Activated T-cell treated with anti-CD3 and anti-CD28 coated beads for 24 hours (primary cell): ENCODE results near the gene CAPN8.

ENCODE experiments used
- DNase-seq: peaks from one replicate; pipeline ENCODE4 v3.0.0-alpha.2; 2020; ENCODE audit warnings: low read depth

The CAPN8 gene

DNA sequence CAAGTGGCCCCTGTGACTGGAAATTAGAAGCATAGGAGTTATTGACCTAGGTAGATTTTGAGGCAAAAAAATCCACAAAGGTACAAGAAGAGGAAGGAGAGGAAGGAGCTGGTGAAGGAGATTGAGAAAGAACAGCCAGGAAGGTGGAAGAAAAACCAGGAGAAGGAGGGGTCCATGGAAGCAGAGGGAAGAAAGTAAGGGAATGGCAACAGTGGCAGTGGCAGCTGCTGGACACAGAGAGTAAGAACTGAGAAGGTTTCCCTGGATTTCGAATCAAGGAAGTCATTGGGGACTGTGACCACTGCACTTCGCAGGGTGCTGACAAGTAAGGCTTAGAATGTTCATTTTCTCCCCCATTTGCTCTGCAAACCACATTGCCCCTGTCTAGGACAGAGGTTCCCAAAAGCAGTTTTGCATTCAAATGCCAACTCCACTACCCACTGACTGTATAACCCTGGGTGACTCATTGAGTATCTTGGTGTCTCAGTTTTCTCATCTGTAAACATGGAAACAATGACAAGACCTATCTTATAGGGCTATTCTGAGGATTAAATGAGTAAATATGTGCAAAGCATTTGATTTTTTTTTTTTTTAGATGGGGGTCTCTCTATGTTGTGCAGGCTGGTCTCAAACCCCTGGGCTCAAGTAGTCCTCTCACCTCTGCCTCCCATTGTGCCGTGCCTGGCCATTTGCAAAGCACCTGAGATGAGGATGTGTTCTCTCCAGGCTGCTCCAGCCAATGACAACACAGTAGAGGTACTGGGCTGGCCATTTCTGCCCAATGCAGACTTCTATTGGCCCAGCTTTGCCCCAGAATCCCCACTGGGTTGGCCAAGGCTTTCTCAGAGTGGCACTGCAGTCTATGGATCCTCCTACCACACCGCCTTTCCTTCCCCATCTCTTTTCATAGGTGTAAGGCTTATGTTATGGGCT is 37.5 kb upstream of the CAPN8 start:
- no peak for DNase-seq

DNA sequence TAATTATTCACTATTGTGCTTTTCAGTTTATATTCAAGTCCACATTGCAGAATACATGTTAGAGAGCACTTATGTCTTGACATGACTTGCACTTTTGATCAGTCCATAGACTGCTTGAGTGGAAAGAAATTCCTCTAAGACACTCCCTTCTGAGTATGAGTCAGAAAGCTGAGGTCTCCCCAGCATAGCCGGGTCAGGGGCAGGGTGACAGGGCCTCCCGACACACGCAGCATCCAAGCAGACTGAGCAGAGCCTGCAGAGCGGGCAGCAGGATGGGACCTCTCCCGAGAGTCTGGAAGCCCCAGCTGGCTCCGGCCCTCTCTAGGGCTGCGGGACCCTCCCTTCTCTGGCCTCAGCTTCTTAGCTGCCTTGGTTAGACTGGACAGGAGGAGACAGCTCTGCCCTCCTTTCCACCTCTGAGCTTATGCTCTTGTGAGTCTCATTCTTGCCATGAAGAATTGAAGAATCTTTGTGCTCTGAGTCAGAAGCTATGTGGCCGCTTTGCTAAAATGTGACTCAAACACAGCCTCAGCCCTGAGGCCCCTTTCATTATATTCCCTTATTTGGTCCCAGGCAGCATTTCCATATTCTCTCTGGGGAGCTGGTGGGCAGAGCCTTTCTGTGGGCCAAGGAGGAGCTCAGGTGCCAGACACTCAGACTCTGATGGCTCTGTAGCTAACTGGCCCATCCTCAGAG is 35.6 kb upstream of the CAPN8 start:
- no peak for DNase-seq

GRCh38 chr1:223700388-223700918 is 35.0 kb upstream of the CAPN8 start:
- DNase-seq: no peak

DNA sequence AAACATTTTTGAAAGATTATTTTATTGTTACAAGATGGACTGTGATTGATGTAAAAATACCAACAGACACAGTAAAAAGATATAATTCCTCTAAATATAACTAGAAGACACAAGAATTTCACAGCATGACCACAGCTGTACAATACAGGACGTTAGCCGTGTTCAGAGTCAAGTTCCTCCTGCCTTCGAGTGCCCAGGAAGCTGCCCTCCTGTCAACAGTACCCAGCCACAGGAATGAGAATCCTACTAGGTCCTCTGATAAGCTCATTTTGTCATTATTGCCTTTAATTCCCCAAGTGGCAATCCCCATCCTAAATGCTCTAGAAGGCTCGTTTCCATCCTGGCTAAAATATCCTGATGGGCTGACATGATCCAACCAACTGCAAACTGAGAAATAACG is 30.4 kb upstream of the CAPN8 start:
- DNase-seq: no peak

DNA sequence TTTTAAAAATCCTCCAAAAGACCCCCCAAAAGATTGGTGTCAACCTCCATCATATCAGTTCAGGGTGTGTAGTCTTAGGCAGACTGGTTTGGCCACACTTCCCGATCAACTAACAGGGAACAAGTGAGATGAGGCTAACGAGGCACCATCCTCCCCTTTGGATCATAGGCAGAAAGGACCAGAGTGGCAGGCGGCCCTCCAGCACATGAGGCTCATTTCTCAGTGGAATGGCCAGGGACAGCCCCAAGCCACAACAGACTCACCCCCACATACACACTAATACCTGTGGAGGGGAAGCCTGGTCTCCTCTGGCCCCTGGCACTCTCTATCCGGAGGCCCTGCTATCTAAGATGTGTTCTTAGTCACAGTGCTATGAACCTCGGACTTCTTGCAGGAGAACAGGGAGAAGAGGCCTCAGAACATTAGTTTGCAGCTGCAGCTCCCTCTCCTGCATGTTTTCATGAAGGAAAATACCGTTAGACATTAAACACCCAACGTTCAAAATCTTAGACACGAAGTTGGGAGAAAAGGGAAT is 29.6 kb upstream of the CAPN8 start:
- DNase-seq: no peak

DNA sequence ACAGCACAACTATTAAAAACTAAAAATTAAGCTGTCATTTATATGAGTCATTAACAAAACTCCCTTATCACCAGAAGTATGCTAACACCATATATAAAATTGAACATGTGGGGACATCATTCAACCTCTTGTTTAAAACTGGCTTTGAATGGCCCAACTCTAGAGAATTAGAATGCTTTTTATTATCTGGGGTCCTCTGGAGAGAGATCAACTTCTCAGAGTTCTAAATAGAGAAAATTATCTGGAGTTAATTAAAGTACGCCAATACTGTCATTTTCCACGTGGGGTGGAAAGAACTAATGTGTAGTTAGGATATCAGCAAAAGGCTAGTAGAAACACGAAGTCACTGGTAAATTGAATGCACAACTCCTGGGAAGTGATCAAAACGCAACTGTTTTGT is 25.6 kb upstream of the CAPN8 start:
- no peak for DNase-seq

DNA sequence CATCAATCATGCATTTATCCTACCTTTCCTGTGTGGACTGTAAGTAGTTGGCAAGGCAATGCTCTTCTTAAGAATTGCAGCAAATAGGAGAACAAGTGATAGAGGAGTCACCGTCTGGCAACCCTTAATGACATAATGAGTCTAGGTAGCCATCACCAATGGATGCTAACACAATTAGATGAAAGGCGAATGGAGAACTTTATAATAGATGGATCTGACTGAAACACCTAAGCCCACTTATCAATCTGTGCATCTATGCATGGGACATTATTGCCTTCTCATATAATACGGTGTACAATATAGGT is 18.9 kb upstream of the CAPN8 start:
- no peak for DNase-seq

DNA sequence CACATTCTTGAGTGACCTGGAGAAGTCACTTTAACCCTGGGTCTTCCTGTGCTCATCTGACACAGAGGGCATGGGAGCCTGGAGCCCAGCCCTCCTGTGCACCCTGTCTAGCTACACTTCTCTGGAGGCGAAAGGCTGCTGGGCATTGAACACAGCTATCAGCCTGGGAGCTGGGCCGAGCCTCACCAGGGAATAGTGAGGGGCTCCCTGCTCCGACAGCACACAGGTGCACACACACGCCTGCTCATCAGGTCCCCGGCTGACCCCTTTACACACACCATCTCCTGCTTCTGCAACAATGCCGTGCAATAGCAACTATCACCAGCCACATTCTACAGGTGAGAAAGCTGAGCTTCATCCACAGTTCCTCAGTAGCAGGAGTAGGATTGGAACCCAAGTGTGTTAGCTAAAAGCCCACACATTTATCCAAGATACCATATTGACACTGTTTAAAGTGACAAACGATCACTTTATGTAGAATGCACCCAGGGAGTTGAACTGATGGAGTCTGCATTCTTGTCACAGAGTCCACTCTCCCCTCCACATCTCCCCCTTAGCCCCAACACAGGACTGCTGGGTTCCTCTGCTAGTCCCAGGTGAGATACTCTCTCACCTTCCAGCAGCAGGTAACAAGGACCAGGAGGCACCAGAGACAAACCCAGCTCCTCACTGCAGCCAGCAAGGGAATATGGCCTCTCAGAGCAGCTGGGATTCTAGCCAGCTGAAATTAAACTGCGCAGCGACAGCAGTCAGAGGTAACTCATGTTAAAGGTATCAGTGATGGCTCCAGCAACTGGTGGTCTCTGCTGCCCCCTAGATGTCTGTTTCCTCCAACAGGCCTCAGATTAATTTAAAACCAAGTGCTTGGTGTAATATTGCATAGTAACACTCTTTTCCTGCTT is 18.3 kb upstream of the CAPN8 start:
- DNase-seq: peak; percentile 38

DNA sequence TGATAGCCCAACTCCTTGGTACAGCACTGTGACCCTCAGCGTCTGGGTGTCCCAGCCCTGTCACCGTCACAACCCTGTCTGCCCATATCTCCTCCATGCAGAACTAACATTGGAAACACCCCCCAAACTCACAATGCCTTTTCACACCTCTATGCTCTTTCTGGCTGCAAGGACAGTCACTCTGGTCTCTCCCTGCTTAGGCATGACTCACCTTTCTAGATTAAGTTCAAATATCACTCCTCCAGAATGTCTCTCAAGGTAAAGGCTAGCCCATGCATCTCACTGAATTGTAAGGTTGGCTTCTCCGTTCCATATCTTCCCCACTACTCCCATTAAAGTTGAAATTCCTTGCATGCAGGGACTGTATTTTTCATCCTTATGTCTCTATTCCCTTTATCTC is 17.0 kb upstream of the CAPN8 start:
- no peak for DNase-seq

DNA sequence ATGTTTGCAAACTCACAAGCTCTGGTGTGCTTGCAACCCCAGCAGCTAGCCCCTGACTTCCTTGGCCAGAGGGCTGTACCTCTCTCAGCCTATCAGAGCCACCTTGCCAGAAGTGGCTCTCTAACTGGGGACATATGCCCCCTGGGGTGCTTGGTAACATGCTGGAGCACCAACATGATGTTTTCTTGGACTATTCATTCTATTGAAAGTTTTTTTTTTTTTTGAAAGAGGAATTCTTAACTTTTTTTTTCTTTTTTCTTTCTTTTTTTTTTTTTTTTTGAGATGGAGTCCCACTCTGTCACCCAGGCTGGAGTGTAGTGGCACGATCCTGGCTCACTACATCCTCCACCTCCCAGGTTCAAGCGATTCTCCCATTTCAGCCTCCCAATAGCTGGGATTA is 14.7 kb upstream of the CAPN8 start:
- no peak for DNase-seq

GRCh38 chr1:223678841-223679240 is 13.3 kb upstream of the CAPN8 start:
- no peak for DNase-seq

DNA sequence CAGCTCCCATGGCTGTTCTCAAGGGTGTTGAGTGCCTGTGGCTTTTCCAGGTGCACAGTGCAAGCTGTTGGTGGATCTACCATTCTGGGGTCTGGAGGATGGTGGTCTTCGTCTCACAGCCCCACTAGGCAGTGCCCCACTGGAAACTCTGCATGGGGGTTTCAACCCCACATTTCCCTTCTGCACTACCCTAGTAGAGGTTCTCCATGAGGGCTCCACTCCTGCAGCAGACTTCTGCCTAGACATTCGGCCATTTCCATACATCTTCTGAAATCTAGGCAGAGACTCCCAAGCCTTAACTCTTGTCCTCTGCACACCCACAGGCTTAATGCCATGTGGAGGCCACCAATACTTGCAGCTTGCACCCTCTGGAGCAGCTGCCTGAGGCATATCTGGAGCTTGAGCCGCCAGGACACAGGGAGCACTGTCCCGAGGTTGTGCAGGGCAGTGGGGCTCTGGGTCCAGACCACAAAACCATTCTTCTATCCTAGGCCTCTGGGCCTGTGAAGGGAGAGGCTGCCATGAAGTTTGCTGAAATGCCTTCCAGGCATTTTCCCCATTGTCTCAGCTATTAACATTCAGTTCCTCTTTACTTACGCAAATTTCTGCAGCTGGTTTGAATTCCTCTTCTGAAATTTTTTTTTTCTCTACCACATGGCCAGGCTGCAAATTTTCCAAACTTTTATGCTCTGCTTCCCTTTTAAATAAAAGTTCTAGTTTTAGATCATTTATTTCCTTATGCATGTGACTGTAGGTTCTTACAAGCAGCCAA is 8.8 kb upstream of the CAPN8 start:
- no peak for DNase-seq

- DNase-seq: no peak
Observed at GRCh38 chr1:223670458-223671159, 5.1 kb upstream of the CAPN8 start.

DNA sequence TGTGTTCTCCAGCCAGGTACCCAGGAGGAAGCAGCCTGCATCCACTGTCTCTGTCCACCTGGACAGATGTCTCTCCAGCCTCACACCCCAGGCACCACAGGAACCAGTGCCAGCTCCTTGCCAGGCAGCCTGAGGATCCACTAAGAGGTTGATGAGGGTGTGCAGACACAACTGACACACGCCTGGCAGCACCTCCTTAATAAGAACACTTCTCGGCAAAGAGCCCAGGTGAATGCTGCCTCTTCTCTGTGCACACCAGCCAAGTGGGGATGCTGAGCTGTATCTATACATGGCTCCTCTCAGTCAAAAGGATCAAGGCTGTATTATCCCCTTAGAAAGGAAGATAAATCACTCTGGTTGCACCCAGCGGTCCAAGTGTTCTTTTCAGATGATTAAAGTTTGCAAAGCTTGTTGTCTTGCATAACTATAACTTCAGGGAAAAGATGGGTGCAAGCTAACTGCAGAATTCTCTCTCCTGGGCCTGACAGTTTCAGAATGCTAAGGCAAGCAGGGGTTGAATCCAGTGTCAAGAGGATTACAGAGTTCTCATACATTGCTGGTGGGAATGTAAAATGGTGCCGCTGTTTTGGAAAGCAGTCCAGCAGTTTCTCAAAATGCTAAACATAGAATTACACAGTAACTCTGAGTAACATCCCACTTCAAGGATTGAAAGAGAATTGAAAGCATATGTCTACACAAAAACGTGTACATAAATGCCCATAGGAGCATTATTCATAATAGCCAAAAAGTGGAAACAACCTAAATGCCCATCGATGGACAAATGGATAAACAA is 3.7 kb upstream of the CAPN8 start:
- DNase-seq: no peak

GRCh38 chr1:223667484-223668182 is 2.1 kb upstream of the CAPN8 start:
- DNase-seq: no peak

- DNase-seq: no peak
Observed at GRCh38 chr1:223664106-223664505, 1.4 kb downstream of the CAPN8 start.

- DNase-seq: no peak
Observed at GRCh38 chr1:223662943-223663342, 2.6 kb downstream of the CAPN8 start.

GRCh38 chr1:223659711-223660110 is 5.8 kb downstream of the CAPN8 start:
- DNase-seq: no peak

GRCh38 chr1:223657978-223658377 is 7.5 kb downstream of the CAPN8 start:
- DNase-seq: no peak
